Stimulated activated naive CD8-positive, alpha-beta T cell treated with anti-CD3 and anti-CD28 coated beads, Interleukin-15, amount 100 ng/mL, for 72 hours (primary cell): Measurements from ENCODE around the gene VPREB3.

Experiments
- ATAC-seq: fragments of 150-1000 bp; cut with Tn5 transposase; 2 replicates; pipeline ENCODE4 v1.10.0; 2021; ENCODE audit warnings: mild to moderate bottlenecking, moderate library complexity
- DNase-seq, 2 donors: peaks; one replicate each; pipeline ENCODE4 v3.0.0; 2021 to 2022
- H3K27ac Mint-ChIP-seq, 2 donors: one replicate each; pipeline ENCODE4 v1.8.0; 2022; ENCODE audit warnings: mild to moderate bottlenecking in 2 of 2, mixed read lengths in 2 of 2, moderate library complexity in 2 of 2
- H3K27me3 Mint-ChIP-seq: one replicate; pipeline ENCODE4 v1.8.0; 2022; ENCODE audit warnings: mixed read lengths
- H3K4me1 Mint-ChIP-seq: one replicate; pipeline ENCODE4 v1.8.0; 2022; ENCODE audit warnings: mild to moderate bottlenecking, mixed read lengths
- H3K4me3 Mint-ChIP-seq, 2 donors: one replicate each; pipeline ENCODE4 v1.8.0; 2022; ENCODE audit warnings: mild to moderate bottlenecking in 2 of 2, mixed read lengths in 2 of 2, moderate library complexity in 1 of 2
- H3K9me3 Mint-ChIP-seq, 2 donors: one replicate each; pipeline ENCODE4 v1.8.0; 2022; ENCODE audit warnings: mixed read lengths in 2 of 2

The VPREB3 gene

GRCh38 chr22:23754220-23754919, at the start of gene VPREB3:
Gene VPREB3, minus strand, starts transcription at chr22:23754425. Its CDS starts 62 bp downstream, at chr22:23754363.
- H3K27me3 Mint-ChIP-seq: no peaks in the 10 kb centered on the region
- peak within 1 kb of the TSS in 1 of 2 donors; percentile 33 for H3K27ac Mint-ChIP-seq
- no peak within 1 kb of the TSS for H3K4me3 Mint-ChIP-seq
- peaks cover 32% of the 10 kb centered on the region for H3K4me1 Mint-ChIP-seq
- ATAC-seq (no peak), DNase-seq (no peak)
- H3K9me3 Mint-ChIP-seq: no peaks in the 10 kb centered on the region

GRCh38 chr22:23803001-23803819, 49.0 kb upstream of the VPREB3 start:
- no peaks in the 10 kb centered on the region for H3K4me1 Mint-ChIP-seq
- no peak for ATAC-seq
- no peaks in the 10 kb centered on the region for H3K27me3 Mint-ChIP-seq
- DNase-seq: no peak
- H3K4me3 Mint-ChIP-seq: no peak overlapping the region
- no peaks in the 10 kb centered on the region for H3K9me3 Mint-ChIP-seq
- peak overlapping the region in 1 of 2 donors; percentile 39 for H3K27ac Mint-ChIP-seq

GRCh38 chr22:23801886-23802377, 47.7 kb upstream of the VPREB3 start:
- Mint-ChIP-seq H3K4me1 (no peaks in the 10 kb centered on the region), H3K4me3 (no peak overlapping the region), H3K27ac (peak overlapping the region in 1 of 2 donors; percentile 55), H3K9me3 (no peaks in the 10 kb centered on the region), H3K27me3 (no peaks in the 10 kb centered on the region)
- ATAC-seq (no peak), DNase-seq (no peak)

GRCh38 chr22:23801238-23801821, 47.1 kb upstream of the VPREB3 start:
- peak overlapping the region in 1 of 2 donors; percentile 76 for H3K27ac Mint-ChIP-seq
- H3K9me3 Mint-ChIP-seq: no peaks in the 10 kb centered on the region
- H3K4me3 Mint-ChIP-seq: no peak overlapping the region
- H3K27me3 Mint-ChIP-seq: no peaks in the 10 kb centered on the region
- DNase-seq: no peak
- no peak for ATAC-seq
- no peaks in the 10 kb centered on the region for H3K4me1 Mint-ChIP-seq

- Mint-ChIP-seq H3K27me3 (no peaks in the 10 kb centered on the region), H3K9me3 (no peaks in the 10 kb centered on the region), H3K27ac (no peak overlapping the region), H3K4me1 (no peaks in the 10 kb centered on the region), H3K4me3 (no peak overlapping the region)
- ATAC-seq: no peak
- DNase-seq: no peak
Measured at GRCh38 chr22:23800297-23801237, 46.3 kb upstream of the VPREB3 start.

- DNase-seq (no peak), ATAC-seq (no peak)
- H3K9me3 Mint-ChIP-seq: no peaks in the 10 kb centered on the region
- no peak overlapping the region for H3K27ac Mint-ChIP-seq
- no peaks in the 10 kb centered on the region for H3K27me3 Mint-ChIP-seq
- H3K4me3 Mint-ChIP-seq: no peak overlapping the region
- H3K4me1 Mint-ChIP-seq: peaks cover 18% of the 10 kb centered on the region
Measured at GRCh38 chr22:23796461-23796860, 42.2 kb upstream of the VPREB3 start.

- DNase-seq (no peak), ATAC-seq (no peak)
- Mint-ChIP-seq H3K9me3 (no peaks in the 10 kb centered on the region), H3K4me1 (peaks cover 31% of the 10 kb centered on the region), H3K27me3 (no peaks in the 10 kb centered on the region), H3K27ac (peak overlapping the region in 1 of 2 donors; percentile 37), H3K4me3 (no peak overlapping the region)
Measured at GRCh38 chr22:23793326-23793725, 39.1 kb upstream of the VPREB3 start.

GRCh38 chr22:23791738-23792645, 37.8 kb upstream of the VPREB3 start:
- Mint-ChIP-seq H3K4me1 (peaks cover 39% of the 10 kb centered on the region), H3K27ac (no peak overlapping the region), H3K27me3 (no peaks in the 10 kb centered on the region), H3K9me3 (no peaks in the 10 kb centered on the region), H3K4me3 (no peak overlapping the region)
- DNase-seq (no peak), ATAC-seq (no peak)

- no peak for ATAC-seq
- no peak for DNase-seq
- Mint-ChIP-seq H3K4me1 (peaks cover 45% of the 10 kb centered on the region), H3K27ac (no peak overlapping the region), H3K4me3 (no peak overlapping the region), H3K9me3 (no peaks in the 10 kb centered on the region), H3K27me3 (no peaks in the 10 kb centered on the region)
Measured at GRCh38 chr22:23790819-23791737, 36.9 kb upstream of the VPREB3 start.

GRCh38 chr22:23789638-23790037, 35.4 kb upstream of the VPREB3 start:
- no peak for ATAC-seq
- Mint-ChIP-seq H3K27me3 (no peaks in the 10 kb centered on the region), H3K4me1 (peaks cover 51% of the 10 kb centered on the region), H3K9me3 (no peaks in the 10 kb centered on the region), H3K4me3 (peak overlapping the region in 1 of 2 donors; percentile 13), H3K27ac (peak overlapping the region; percentile 42 to 58)
- no peak for DNase-seq

- no peaks in the 10 kb centered on the region for H3K9me3 Mint-ChIP-seq
- peak overlapping the region in 1 of 2 donors; percentile 13 for H3K4me3 Mint-ChIP-seq
- no peak for ATAC-seq
- no peak overlapping the region for H3K27ac Mint-ChIP-seq
- H3K4me1 Mint-ChIP-seq: peaks cover 56% of the 10 kb centered on the region
- no peak for DNase-seq
- H3K27me3 Mint-ChIP-seq: no peaks in the 10 kb centered on the region
Measured at GRCh38 chr22:23789121-23789520, 34.9 kb upstream of the VPREB3 start.

GRCh38 chr22:23787910-23788309, 33.7 kb upstream of the VPREB3 start:
- peak overlapping the region; percentile 12 to 97 for H3K27ac Mint-ChIP-seq

GRCh38 chr22:23787600-23787896, 33.3 kb upstream of the VPREB3 start:
- Mint-ChIP-seq H3K4me3 (peak overlapping the region; percentile 90), H3K27me3 (no peaks in the 10 kb centered on the region), H3K9me3 (no peaks in the 10 kb centered on the region), H3K4me1 (peaks cover 51% of the 10 kb centered on the region), H3K27ac (peak overlapping the region; percentile 97 to 98)
- ATAC-seq (no peak), DNase-seq (no peak)

More at GRCh38 chr22:23787910-23788309, 33.7 kb upstream of the VPREB3 start:
- Mint-ChIP-seq H3K9me3 (no peaks in the 10 kb centered on the region), H3K27me3 (no peaks in the 10 kb centered on the region), H3K4me3 (peak overlapping the region; percentile 90), H3K4me1 (peaks cover 55% of the 10 kb centered on the region)
- DNase-seq (no peak), ATAC-seq (no peak)
